Endothelial cell of umbilical vein (primary cell): Measurements from ENCODE around the gene PCDHGA8. TPM values are rescaled to one million over a fixed set of nuclear protein-coding genes. Genes with fewer than 3 reads are reported as not detected.

Source experiments
- BruUV-seq: library from RNA; stranded (reverse); fragments of 400-500 nt; replicated peaks from 2 replicates; lab custom pipeline; 2021; lab: Mats Ljungman, UMichigan
- CTCF ChIA-PET: fragments of 300-600, 350-600 bp; sonication (Branson Sonifier 250); formaldehyde crosslinking; loops from one replicate; lab custom pipeline; 2021; ENCODE audit warnings: antibody characterized with exemption, inconsistent platforms; lab: Charles Lee
- POLR2A ChIA-PET: fragments of 300-600, 350-600 bp; sonication (Branson Sonifier 250); formaldehyde crosslinking; loops from one replicate; lab custom pipeline; 2021; ENCODE audit warnings: antibody characterized with exemption, inconsistent platforms; lab: Charles Lee
- DNase-seq: peaks from one replicate; pipeline ENCODE4 v3.0.0-alpha.2; 2011; ENCODE audit warnings: low read depth, low spot score
- FAIRE-seq: peaks from 2 replicates; lab custom pipeline; 2011; peaks lifted over from hg19 to GRCh38; lab: Jason Lieb, UNC
- H2AFZ ChIP-seq: 2 replicates; pipeline ENCODE4 v1.6.0; 2012; ENCODE audit warnings: low read depth, low read length, control low read depth, inconsistent platforms
- H3K27ac ChIP-seq: 2 replicates; pipeline ENCODE4 v1.5.1; 2011; ENCODE audit warnings: low read depth, mild to moderate bottlenecking, control low read depth, low read length, moderate library complexity; ENCODE audit not compliant: insufficient read depth
- H3K27me3 ChIP-seq, 2 experiments: 2 replicates each; pipeline versions ENCODE4 v1.6.0 to v1.6.1; 2011; ENCODE audit warnings: low read length in 2 of 2, mixed read lengths in 1 of 2; ENCODE audit not compliant: control insufficient read depth in 2 of 2, insufficient read depth in 2 of 2
- H3K36me3 ChIP-seq, 2 experiments: 2 replicates in 1 of 2; 3 replicates in 1 of 2; pipeline ENCODE4 v1.5.1; 2011; ENCODE audit warnings: low read length in 2 of 2, mild to moderate bottlenecking in 1 of 2, moderate library complexity in 1 of 2; ENCODE audit not compliant: control insufficient read depth in 2 of 2, insufficient read depth in 2 of 2; ENCODE audit errors: extremely low read depth in 1 of 2
- H3K4me1 ChIP-seq: 3 replicates; pipeline ENCODE4 v1.5.1; 2011; ENCODE audit warnings: mild to moderate bottlenecking, low read length; ENCODE audit not compliant: control insufficient read depth, insufficient read depth; ENCODE audit errors: extremely low read depth
- H3K4me2 ChIP-seq: 2 replicates; pipeline ENCODE4 v1.6.1; 2011; ENCODE audit warnings: low read length, control low read depth, mixed read lengths; ENCODE audit not compliant: insufficient read depth
- H3K4me3 ChIP-seq, 3 experiments: fragments of 200-600 bp in 1 of 3; sonication (generic), shearing (Covaris generic) in 1 of 3; replicated peaks in 1 of 3; 2 replicates each; pipeline ENCODE4 v1.5.1; 2011 to 2016; ENCODE audit warnings: control low read depth in 3 of 3, low read length in 3 of 3, mild to moderate bottlenecking in 2 of 3, inconsistent platforms in 1 of 3, low read depth in 1 of 3, moderate library complexity in 1 of 3; ENCODE audit not compliant: insufficient read depth in 1 of 3
- H3K79me2 ChIP-seq: 2 replicates; pipeline ENCODE4 v1.6.0; 2012; ENCODE audit warnings: low read length, inconsistent platforms; ENCODE audit not compliant: control insufficient read depth, insufficient read depth
- H3K9ac ChIP-seq: replicated peaks from 2 replicates; pipeline ENCODE3; 2011; ENCODE audit warnings: low read length, control low read depth; ENCODE audit not compliant: insufficient read depth; ENCODE audit errors: extremely low read depth
- H3K9me1 ChIP-seq: replicated peaks from 3 replicates; pipeline ENCODE4 v1.6.0; 2011; ENCODE audit warnings: mild to moderate bottlenecking, low read length; ENCODE audit not compliant: control insufficient read depth, insufficient read depth; ENCODE audit errors: extremely low read depth
- H3K9me3 ChIP-seq: replicated peaks from 2 replicates; pipeline ENCODE4 v1.5.1; 2012; ENCODE audit warnings: low read length, inconsistent platforms; ENCODE audit not compliant: control insufficient read depth, insufficient read depth
- H4K20me1 ChIP-seq: replicated peaks from 2 replicates; pipeline ENCODE3; 2011; ENCODE audit warnings: mild to moderate bottlenecking, low read length; ENCODE audit not compliant: control insufficient read depth, insufficient read depth; ENCODE audit errors: extremely low read depth
- CTCF ChIP-seq, 2 donors: IDR thresholded peaks; 1 replicate in 1 of 2; 2 replicates in 1 of 2; pipeline ENCODE4 v1.5.1; 2011; ENCODE audit warnings: low read length in 2 of 2, mild to moderate bottlenecking in 2 of 2, moderate library complexity in 2 of 2, control low read depth in 1 of 2, inconsistent platforms in 1 of 2, low read depth in 1 of 2; ENCODE audit not compliant: insufficient read depth in 1 of 2; ENCODE audit errors: extremely low read depth in 1 of 2
- EZH2 ChIP-seq: IDR thresholded peaks from 2 replicates; pipeline ENCODE4 v1.6.1; 2012; ENCODE audit warnings: borderline replicate concordance, low read depth, mild to moderate bottlenecking, moderate library complexity, low read length, inconsistent platforms; ENCODE audit not compliant: severe bottlenecking
- FOS ChIP-seq: IDR thresholded peaks from 2 replicates; pipeline ENCODE4 v1.6.1; 2011; ENCODE audit warnings: mild to moderate bottlenecking, low read length, moderate library complexity, borderline replicate concordance; ENCODE audit not compliant: insufficient read depth
- GATA2 ChIP-seq: IDR thresholded peaks from 2 replicates; pipeline ENCODE4 v1.7.0; 2011; ENCODE audit warnings: low read depth, mild to moderate bottlenecking, moderate library complexity, mixed read lengths, low read length; ENCODE audit not compliant: insufficient read length, insufficient read depth
- JUN ChIP-seq: IDR thresholded peaks from 2 replicates; pipeline ENCODE4 v1.6.1; 2011; ENCODE audit warnings: borderline replicate concordance, low read depth; ENCODE audit not compliant: insufficient read length, insufficient read depth
- MAX ChIP-seq: IDR thresholded peaks from 2 replicates; pipeline ENCODE4 v1.6.1; 2011; ENCODE audit not compliant: insufficient read depth, insufficient read length
- MYC ChIP-seq: IDR thresholded peaks from one replicate; pipeline ENCODE4 v1.6.1; 2011; ENCODE audit warnings: mild to moderate bottlenecking, low read depth, low read length
- POLR2A ChIP-seq: IDR thresholded peaks from 2 replicates; pipeline ENCODE4 v1.6.1; 2012; ENCODE audit warnings: low read depth, mild to moderate bottlenecking, control low read depth, low read length
- POLR2AphosphoS5 ChIP-seq: IDR thresholded peaks from 2 replicates; pipeline ENCODE4 v1.6.1; 2012; ENCODE audit warnings: low read depth, mild to moderate bottlenecking, control low read depth, low read length, moderate library complexity; ENCODE audit not compliant: insufficient read depth
- dilution Hi-C: fragments of 300-500 bp; cut with MboI; formaldehyde crosslinking; loops from one replicate; pipeline ENCODE4 v1.15.0; 2019; ENCODE audit warnings: low sequenced_read_pairs; ENCODE audit not compliant: extremely low pct_ligation_motif_present
- intact Hi-C: fragments of 100-400 bp; cut with micrococcal nuclease; formaldehyde crosslinking; loops from one replicate; pipeline ENCODE4 v1.10.0; 2022
- polyA plus RNA-seq, 4 experiments: library from polyadenylated mRNA; depleted of rRNA in 3 of 4; stranded (reverse) in 3 of 4; unstranded in 1 of 4; fragments of >200 nt; gene quantifications; 2 replicates each; pipeline versions ENCODE4 v1.2.1 to v1.2.3, GENCODE V29; 2011 to 2012; ENCODE audit warnings: missing spikeins in 1 of 4
- total RNA-seq: library from RNA; stranded (reverse); gene quantifications from 2 replicates; pipeline ENCODE4 v1.2.3, GENCODE V29; 2021

PCDHGA8 gene
- total and polyA plus RNA-seq, 2 donors (not counting 3 experiments of a cell fraction or from before 2014, with no cell fraction given), result 0.44 to 0.95 TPM

GRCh38 chr5:141434006-141434405 is 41.6 kb downstream of the PCDHGA8 start:
- Histone ChIP-seq H3K27ac (no peak overlapping the region), H4K20me1 (no peaks in the 10 kb centered on the region), H3K9me1 (no peaks in the 10 kb centered on the region), H3K79me2 (no peaks in the 10 kb centered on the region), H3K4me1 (peaks cover 17% of the 10 kb centered on the region), H3K27me3 (peaks cover 15 to 20% of the 10 kb centered on the region in 2 experiments), H3K9me3 (no peaks in the 10 kb centered on the region), H3K9ac (no peak overlapping the region), H3K4me3 (no peak overlapping the region), H3K4me2 (no peak overlapping the region), H3K36me3 (no peaks in the 10 kb centered on the region), H2AFZ (no peak overlapping the region)
- no peak for FAIRE-seq
- dilution Hi-C loops, result no loop called here
- DNase-seq, result no peak
- no TSS peak for BruUV-seq
- no peak for TF ChIP-seq JUN
- no peak for TF ChIP-seq POLR2A
- TF ChIP-seq POLR2AphosphoS5, result no peak
- TF ChIP-seq MAX, result no peak
- no peak for TF ChIP-seq FOS
- TF ChIP-seq GATA2, result no peak
- TF ChIP-seq EZH2, result no peak
- TF ChIP-seq CTCF (IDR thresholded peaks at IDR 0.05; ENCODE audit: extremely low read depth in 1 of 2, insufficient read depth in 1 of 2, low read depth in 1 of 2, low read length in 2 of 2), result no peak
- TF ChIP-seq MYC, result no peak
- CTCF ChIA-PET, result interaction anchor here (1.0 to 6.8 kb wide), 3 partner anchors 13 to 77 kb away, joined by 3 to 158 read pairs (median 4); partner anchors contain the start of genes PCDHGA11 and PCDHGC3
- intact Hi-C loops, result no loop called here
- POLR2A ChIA-PET, result no interaction called here
